RWPE1 (cell line): ENCODE measurements around the gene IL4R.
A peak's percentile ranks its signal among the peaks of the same experiment; 100 is the strongest.

ENCODE experiments used
- CTCF ChIA-PET: fragments of 350-600 bp; sonication (Branson Sonifier 250); formaldehyde crosslinking; extraction: SDS; loops from one replicate; lab custom pipeline; 2021; lab: Yijun Ruan, JAX
- POLR2A ChIA-PET: fragments of 400-600 bp; formaldehyde crosslinking; extraction: SDS; loops from one replicate; lab custom pipeline; 2020; ENCODE audit warnings: antibody characterized with exemption; ENCODE audit not compliant: low non-redundant PET; lab: Yijun Ruan, JAX
- DNase-seq: peaks from one replicate; pipeline ENCODE4 v3.0.0; 2012; ENCODE audit warnings: low spot score
- H3K27ac ChIP-seq: fragments of 450-650 bp; 2 replicates; pipeline ENCODE4 v1.5.1; 2017
- TF ChIP-seq, protein P1 (sequence below): fragments of 450-650 bp; conservative IDR thresholded peaks from 2 replicates; pipeline ENCODE4 v1.5.1; 2017; ENCODE audit warnings: low read depth, mild to moderate bottlenecking

The IL4R gene

DNA sequence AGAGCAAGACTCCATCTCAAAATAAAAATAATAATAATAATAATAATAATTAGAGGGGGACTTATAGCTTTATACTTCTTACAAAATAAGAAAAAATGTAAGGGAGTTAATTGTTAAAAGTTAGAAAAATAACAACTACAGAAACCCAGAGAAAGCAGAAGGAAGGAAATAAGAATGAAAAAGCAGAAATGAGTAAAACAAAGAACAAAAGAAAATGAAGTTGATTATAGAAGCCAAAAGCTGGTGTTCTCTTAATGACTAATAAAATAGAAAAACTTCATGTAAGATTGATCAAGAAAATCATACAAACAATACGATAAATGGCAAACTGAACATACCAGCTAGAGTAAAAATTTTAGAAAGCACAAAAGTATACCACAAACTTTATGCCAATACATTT is 38.4 kb upstream of the IL4R start:
- ChIA-PET POLR2A (no interaction called here), CTCF (interaction anchor here (0.6 kb wide), 1 partner anchor 1655 kb away, joined by 4 read pairs; no protein-coding TSS in a partner anchor)
- DNase-seq: no peak
- no peak overlapping the region for H3K27ac ChIP-seq
- TF ChIP-seq, protein P1, sequence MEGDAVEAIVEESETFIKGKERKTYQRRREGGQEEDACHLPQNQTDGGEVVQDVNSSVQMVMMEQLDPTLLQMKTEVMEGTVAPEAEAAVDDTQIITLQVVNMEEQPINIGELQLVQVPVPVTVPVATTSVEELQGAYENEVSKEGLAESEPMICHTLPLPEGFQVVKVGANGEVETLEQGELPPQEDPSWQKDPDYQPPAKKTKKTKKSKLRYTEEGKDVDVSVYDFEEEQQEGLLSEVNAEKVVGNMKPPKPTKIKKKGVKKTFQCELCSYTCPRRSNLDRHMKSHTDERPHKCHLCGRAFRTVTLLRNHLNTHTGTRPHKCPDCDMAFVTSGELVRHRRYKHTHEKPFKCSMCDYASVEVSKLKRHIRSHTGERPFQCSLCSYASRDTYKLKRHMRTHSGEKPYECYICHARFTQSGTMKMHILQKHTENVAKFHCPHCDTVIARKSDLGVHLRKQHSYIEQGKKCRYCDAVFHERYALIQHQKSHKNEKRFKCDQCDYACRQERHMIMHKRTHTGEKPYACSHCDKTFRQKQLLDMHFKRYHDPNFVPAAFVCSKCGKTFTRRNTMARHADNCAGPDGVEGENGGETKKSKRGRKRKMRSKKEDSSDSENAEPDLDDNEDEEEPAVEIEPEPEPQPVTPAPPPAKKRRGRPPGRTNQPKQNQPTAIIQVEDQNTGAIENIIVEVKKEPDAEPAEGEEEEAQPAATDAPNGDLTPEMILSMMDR: no peak

DNA sequence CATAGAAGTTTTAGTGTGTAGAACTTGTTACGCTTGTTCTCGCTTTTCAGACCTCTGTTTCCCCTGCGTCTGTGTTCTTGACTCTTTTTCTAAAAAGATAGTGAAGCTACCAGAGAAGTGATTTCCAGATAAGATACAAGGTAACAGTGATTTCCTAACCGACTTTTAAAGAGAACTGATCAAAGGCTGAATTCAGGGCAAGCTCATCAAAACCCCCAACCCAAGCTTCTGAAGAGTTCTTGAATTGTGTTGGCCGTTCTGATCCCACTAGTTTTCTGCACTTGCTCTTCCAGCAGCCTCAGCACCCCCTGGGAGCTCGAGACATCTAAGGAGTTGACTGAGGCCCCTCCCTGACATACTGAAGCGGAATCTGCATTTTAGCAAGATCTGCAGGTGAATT is 32.5 kb upstream of the IL4R start:
- ChIA-PET CTCF (no interaction called here), POLR2A (no interaction called here)
- no peak overlapping the region for H3K27ac ChIP-seq
- DNase-seq: no peak
- TF ChIP-seq, protein P1: no peak

DNA sequence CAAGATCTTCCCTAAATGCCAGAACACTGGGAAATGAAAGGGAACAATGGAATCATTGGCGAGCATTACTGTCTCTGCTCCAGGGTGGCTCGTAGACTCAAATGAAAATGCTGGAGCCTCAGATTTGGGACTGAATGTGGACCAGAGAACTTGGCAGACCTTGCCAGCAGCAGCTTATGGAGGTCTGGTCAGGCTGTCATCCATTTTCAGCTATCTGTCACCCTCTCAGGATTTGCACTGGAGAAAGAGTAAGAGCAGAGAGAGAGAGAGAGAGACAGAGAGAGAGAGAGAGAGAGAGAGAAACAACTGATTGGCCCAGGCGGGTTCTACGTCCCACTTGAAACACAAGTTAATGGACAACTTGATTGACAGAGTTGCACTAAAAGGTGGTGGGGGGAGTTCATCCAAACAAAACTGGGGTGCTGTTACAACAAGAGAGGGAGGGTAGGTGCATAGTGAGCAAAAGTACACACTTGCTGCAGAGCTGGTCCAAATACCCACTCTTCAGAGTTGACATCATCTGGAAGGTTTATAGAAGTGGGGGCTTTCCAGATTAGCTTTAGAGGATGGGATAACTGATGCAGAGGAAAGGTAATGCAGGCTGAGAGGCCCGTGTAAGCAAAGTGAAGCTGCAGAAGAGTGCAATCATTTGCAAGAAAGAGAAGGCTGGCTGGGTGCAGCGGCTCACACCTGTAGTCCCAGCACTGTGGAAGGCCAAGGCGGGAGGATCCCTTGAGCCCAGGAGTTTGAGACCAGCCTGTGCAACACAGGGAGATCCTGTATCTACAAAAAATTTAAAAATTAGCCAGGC is 28.7 kb upstream of the IL4R start:
- ChIA-PET POLR2A (no interaction called here), CTCF (no interaction called here)
- peak overlapping the region; percentile 78; the same call in 1 of the 2 replicates for H3K27ac ChIP-seq
- no peak for DNase-seq
- TF ChIP-seq, protein P1: no peak

DNA sequence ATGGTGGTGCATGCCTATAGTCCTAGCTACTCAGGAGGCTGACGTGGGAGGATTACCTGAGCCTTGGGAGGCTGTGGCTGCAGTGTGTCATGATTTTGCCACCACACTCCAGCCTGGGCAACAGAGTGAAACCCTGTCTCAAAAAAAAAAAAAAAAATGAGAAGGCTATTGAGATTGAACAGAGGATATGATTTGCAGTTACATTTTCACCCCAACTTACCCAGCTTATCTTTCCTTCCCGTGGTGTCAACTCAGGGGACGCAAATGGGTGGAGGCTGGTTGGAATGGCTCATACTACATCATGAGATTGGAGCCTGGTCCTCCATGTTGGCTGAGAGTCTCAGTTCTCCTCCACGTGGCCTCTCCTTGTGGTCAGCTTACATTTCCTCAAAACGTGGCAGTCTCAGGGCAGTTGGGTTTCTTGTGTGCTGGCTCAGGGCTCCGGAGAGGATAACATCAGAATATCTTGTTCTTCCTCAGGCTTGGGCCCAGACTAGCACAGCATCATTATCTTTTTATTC is 28.0 kb upstream of the IL4R start:
- DNase-seq: no peak
- ChIA-PET POLR2A (no interaction called here), CTCF (no interaction called here)
- TF ChIP-seq, protein P1: no peak
- peak overlapping the region; percentile 78 for H3K27ac ChIP-seq

DNA sequence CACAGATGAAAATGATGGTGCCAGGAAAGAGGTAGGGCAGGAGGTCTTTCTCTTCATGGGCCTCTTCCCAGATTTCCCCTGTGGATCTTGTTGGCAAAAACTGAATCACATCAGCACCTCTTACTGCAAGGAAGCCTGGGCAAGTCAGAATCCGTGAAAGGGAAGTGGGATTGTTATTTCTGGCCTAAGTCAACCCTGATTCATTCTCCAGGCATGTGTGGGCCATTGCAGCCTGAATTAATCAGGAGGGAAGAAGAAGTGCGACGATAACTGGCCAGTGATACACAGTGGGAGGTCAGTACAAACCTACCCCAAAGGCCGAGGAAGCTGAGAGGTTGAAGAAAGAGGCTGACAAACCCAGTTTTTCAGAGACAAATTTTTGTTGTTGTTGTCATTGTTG is 27.3 kb upstream of the IL4R start:
- H3K27ac ChIP-seq: peak overlapping the region; percentile 78
- CTCF ChIA-PET: interaction anchor here (1.1 kb wide), 1 partner anchor 52 kb away, joined by 4 read pairs; no protein-coding TSS in a partner anchor
- TF ChIP-seq, protein P1: no peak
- POLR2A ChIA-PET: no interaction called here
- peak; percentile 92 for DNase-seq

DNA sequence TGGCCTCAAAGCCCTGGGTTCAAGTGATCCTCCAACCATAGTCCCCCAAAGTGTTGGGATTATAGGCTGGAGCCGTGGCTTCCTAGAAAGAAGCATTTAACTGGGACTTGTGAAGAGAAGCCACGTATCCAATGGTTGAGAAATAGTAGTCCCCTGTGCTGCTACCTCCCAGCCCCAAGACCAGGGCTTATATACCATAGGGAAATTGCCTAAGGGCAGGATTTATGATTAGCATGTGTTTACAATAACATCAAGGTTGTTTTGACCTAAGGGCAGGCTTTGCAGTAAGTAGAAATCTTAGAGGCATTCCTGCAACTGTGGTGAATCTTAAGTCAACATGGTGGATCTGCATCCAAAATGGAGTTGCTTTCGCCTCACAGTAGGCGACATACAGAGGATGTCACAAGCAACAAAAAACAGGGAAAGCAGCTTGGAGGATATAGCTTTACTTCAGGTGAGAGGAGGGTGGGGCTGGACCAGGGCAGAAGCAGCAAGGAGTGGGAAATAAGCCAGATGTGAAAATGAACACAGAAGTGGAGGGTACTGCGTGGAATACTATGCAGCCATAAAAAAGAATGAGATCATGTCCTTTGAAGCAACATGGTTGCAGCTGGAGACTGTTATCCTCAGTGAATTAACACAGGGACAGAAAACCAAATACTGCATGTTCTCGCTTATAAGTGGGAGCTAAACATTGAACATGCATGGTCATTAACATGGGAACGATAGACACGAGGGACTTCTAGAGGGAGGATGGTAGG is 26.5 kb upstream of the IL4R start:
- TF ChIP-seq, protein P1: no peak
- H3K27ac ChIP-seq: peak overlapping the region; percentile 78; the same call in 1 of the 2 replicates
- CTCF ChIA-PET: interaction anchor here (1.1 kb wide), 1 partner anchor 53 kb away, joined by 4 read pairs; no protein-coding TSS in a partner anchor
- no peak for DNase-seq
- POLR2A ChIA-PET: interaction anchor here (0.5 kb wide), 1 partner anchor 25 kb away, joined by 3 read pairs; no protein-coding TSS in a partner anchor
